CD14-positive monocyte (primary cell): Measurements from ENCODE around the gene LHFPL3. TPM values are rescaled to one million over a fixed set of nuclear protein-coding genes. Genes with fewer than 3 reads are reported as not detected.

Experiments
- DNase-seq, 3 donors: peaks; one replicate each; pipeline ENCODE4 v3.0.0-alpha.2; 2011 to 2022
- H2AFZ ChIP-seq: 2 replicates; pipeline ENCODE4 v1.6.0; 2012; ENCODE audit warnings: mild to moderate bottlenecking, low read depth, low read length, inconsistent platforms; ENCODE audit not compliant: insufficient read depth, poor library complexity, severe bottlenecking
- H3K27ac ChIP-seq, 2 donors: 1 replicate in 1 of 2; 2 replicates in 1 of 2; pipeline ENCODE4 v1.5.1; 2012 to 2013; ENCODE audit warnings: low read length in 2 of 2, control low read depth in 1 of 2, inconsistent platforms in 1 of 2, low read depth in 1 of 2, mild to moderate bottlenecking in 1 of 2
- H3K27me3 ChIP-seq, 2 donors: one replicate each; pipeline versions ENCODE4 v1.6.0 to v1.6.1; 2011 to 2013; ENCODE audit warnings: low read length in 2 of 2; ENCODE audit not compliant: control insufficient read depth in 2 of 2, insufficient read depth in 2 of 2
- H3K36me3 ChIP-seq, 2 donors: replicated peaks in 1 of 2; 1 replicate in 1 of 2; 2 replicates in 1 of 2; pipeline versions ENCODE4 v1.5.1 to v1.6.1; 2012 to 2013; ENCODE audit warnings: low read length in 2 of 2, control low read depth in 1 of 2, inconsistent platforms in 1 of 2, mild to moderate bottlenecking in 1 of 2; ENCODE audit not compliant: insufficient read depth in 2 of 2, control insufficient read depth in 1 of 2
- H3K4me1 ChIP-seq, 2 donors: 1 replicate in 1 of 2; 2 replicates in 1 of 2; pipeline versions ENCODE4 v1.5.1 to v1.6.1; 2012 to 2013; ENCODE audit warnings: low read length in 2 of 2, control low read depth in 1 of 2, inconsistent platforms in 1 of 2, mild to moderate bottlenecking in 1 of 2, moderate library complexity in 1 of 2; ENCODE audit not compliant: insufficient read depth in 2 of 2, control insufficient read depth in 1 of 2
- H3K4me2 ChIP-seq: replicated peaks from 2 replicates; pipeline ENCODE3; 2012; ENCODE audit warnings: low read length, moderate library complexity, mild to moderate bottlenecking; ENCODE audit not compliant: poor library complexity, severe bottlenecking; ENCODE audit errors: extremely low read depth
- H3K4me3 ChIP-seq, 3 experiments: fragments of 200-600 bp in 1 of 3; sonication (generic) in 1 of 3; replicated peaks in 1 of 3; 1 replicate in 2 of 3; 2 replicates in 1 of 3; pipeline ENCODE4 v1.5.1; 2011 to 2013; ENCODE audit warnings: low read length in 3 of 3, mild to moderate bottlenecking in 3 of 3, control low read depth in 2 of 3, low read depth in 2 of 3, inconsistent platforms in 1 of 3, moderate library complexity in 1 of 3
- H3K79me2 ChIP-seq: 2 replicates; pipeline ENCODE4 v1.6.0; 2012; ENCODE audit warnings: mild to moderate bottlenecking, control low read depth, inconsistent platforms, low read length, moderate library complexity; ENCODE audit not compliant: insufficient read depth
- H3K9ac ChIP-seq: 2 replicates; pipeline ENCODE4 v1.6.0; 2017; ENCODE audit warnings: low read length, mild to moderate bottlenecking; ENCODE audit not compliant: insufficient read depth, poor library complexity, severe bottlenecking
- H3K9me3 ChIP-seq, 2 donors: replicated peaks in 1 of 2; 1 replicate in 1 of 2; 2 replicates in 1 of 2; pipeline versions ENCODE4 v1.5.1 to v1.6.1; 2012 to 2013; ENCODE audit warnings: low read length in 2 of 2, control low read depth in 1 of 2; ENCODE audit not compliant: control insufficient read depth in 1 of 2, insufficient read depth in 1 of 2
- H4K20me1 ChIP-seq: 2 replicates; pipeline ENCODE4 v1.6.0; 2012; ENCODE audit warnings: mild to moderate bottlenecking, low read length, control low read depth, moderate library complexity; ENCODE audit not compliant: insufficient read depth
- H3K27ac Mint-ChIP-seq, 7 donors: one replicate each; pipeline ENCODE4 v1.8.0; 2020; ENCODE audit warnings: mild to moderate bottlenecking in 7 of 7, mixed read lengths in 7 of 7, moderate library complexity in 6 of 7, inconsistent platforms in 2 of 7
- H3K27me3 Mint-ChIP-seq, 3 donors: one replicate each; pipeline ENCODE4 v1.8.0; 2021 to 2022; ENCODE audit warnings: low read depth in 3 of 3, mild to moderate bottlenecking in 3 of 3, mixed read lengths in 3 of 3, moderate library complexity in 3 of 3, inconsistent platforms in 1 of 3
- H3K36me3 Mint-ChIP-seq, 2 donors: one replicate each; pipeline ENCODE4 v1.8.0; 2020; ENCODE audit warnings: mixed read lengths in 2 of 2, inconsistent platforms in 1 of 2, mild to moderate bottlenecking in 1 of 2
- H3K4me1 Mint-ChIP-seq: one replicate; pipeline ENCODE4 v1.8.0; 2020; ENCODE audit warnings: mild to moderate bottlenecking, mixed read lengths
- H3K4me3 Mint-ChIP-seq, 2 donors: one replicate each; pipeline ENCODE4 v1.8.0; 2020; ENCODE audit warnings: mild to moderate bottlenecking in 2 of 2, mixed read lengths in 2 of 2, moderate library complexity in 1 of 2
- H3K9me3 Mint-ChIP-seq, 7 donors: one replicate each; pipeline ENCODE4 v1.8.0; 2020 to 2022; ENCODE audit warnings: mixed read lengths in 7 of 7, mild to moderate bottlenecking in 6 of 7, moderate library complexity in 6 of 7, inconsistent platforms in 2 of 7
- WGBS: methylation state at CpG from one replicate; pipeline ENCODE4 v1.1.5; 2013; ENCODE audit warnings: missing lambda C conversion rate; ENCODE audit not compliant: insufficient coverage; 5-methylcytosine and 5-hydroxymethylcytosine counted together
- intact Hi-C, 2 donors: fragments of 100-400 bp; cut with micrococcal nuclease; formaldehyde crosslinking; loops; one replicate each; pipeline versions ENCODE4 v1.15.0 to v1.15.1; 2023
- polyA plus RNA-seq, 3 donors: library from polyadenylated mRNA; depleted of rRNA in 1 of 3; unstranded in 2 of 3; stranded (reverse) in 1 of 3; fragments of 300-500 nt in 2 of 3; fragments of >200 nt in 1 of 3; fragmentation: Illumina TruSeq in 2 of 3; gene quantifications; 1 replicate in 2 of 3; 2 replicates in 1 of 3; pipeline ENCODE4 v1.2.3, GENCODE V29; 2012 to 2021
- TF ChIP-seq, protein P1 (sequence below): fragments of 200-600 bp; IDR thresholded peaks from one replicate; pipeline ENCODE4 v1.8.0; 2022; ENCODE audit warnings: antibody characterized with exemption, mild to moderate bottlenecking

Gene LHFPL3
- polyA plus RNA-seq, 3 donors: not detected

- no peak overlapping the region for H3K4me2 ChIP-seq
- H3K9me3 Mint-ChIP-seq: peaks cover 4 to 19% (median 14%) of the 10 kb centered on the region in 7 donors
- peaks cover 0 to 2% of the 10 kb centered on the region in 2 donors for H3K4me1 ChIP-seq
- no peak overlapping the region for H3K4me3 Mint-ChIP-seq
- peaks cover 14% of the 10 kb centered on the region for H3K4me1 Mint-ChIP-seq
- H4K20me1 ChIP-seq: no peaks in the 10 kb centered on the region
- H3K27me3 Mint-ChIP-seq: peaks cover 0 to 8% (median 3%) of the 10 kb centered on the region in 3 donors
- TF ChIP-seq, protein P1, sequence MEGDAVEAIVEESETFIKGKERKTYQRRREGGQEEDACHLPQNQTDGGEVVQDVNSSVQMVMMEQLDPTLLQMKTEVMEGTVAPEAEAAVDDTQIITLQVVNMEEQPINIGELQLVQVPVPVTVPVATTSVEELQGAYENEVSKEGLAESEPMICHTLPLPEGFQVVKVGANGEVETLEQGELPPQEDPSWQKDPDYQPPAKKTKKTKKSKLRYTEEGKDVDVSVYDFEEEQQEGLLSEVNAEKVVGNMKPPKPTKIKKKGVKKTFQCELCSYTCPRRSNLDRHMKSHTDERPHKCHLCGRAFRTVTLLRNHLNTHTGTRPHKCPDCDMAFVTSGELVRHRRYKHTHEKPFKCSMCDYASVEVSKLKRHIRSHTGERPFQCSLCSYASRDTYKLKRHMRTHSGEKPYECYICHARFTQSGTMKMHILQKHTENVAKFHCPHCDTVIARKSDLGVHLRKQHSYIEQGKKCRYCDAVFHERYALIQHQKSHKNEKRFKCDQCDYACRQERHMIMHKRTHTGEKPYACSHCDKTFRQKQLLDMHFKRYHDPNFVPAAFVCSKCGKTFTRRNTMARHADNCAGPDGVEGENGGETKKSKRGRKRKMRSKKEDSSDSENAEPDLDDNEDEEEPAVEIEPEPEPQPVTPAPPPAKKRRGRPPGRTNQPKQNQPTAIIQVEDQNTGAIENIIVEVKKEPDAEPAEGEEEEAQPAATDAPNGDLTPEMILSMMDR: no peak
- H3K36me3 ChIP-seq: no peaks in the 10 kb centered on the region
- no peak overlapping the region for H3K9ac ChIP-seq
- DNase-seq: no peak
- no peak overlapping the region for H2AFZ ChIP-seq
- H3K27ac Mint-ChIP-seq: no peak overlapping the region
- intact Hi-C loops: no loop called here
- H3K27ac ChIP-seq: no peak overlapping the region
- H3K9me3 ChIP-seq: peaks cover 0 to 8% of the 10 kb centered on the region in 2 donors
- no peaks in the 10 kb centered on the region for H3K79me2 ChIP-seq
- 28% methylated on average over 5 of the region's 5 CpGs for WGBS
- no peaks in the 10 kb centered on the region for H3K36me3 Mint-ChIP-seq
- H3K4me3 ChIP-seq: no peak overlapping the region
- H3K27me3 ChIP-seq: no peaks in the 10 kb centered on the region
Measured at GRCh38 chr7:104861729-104862390, 533.5 kb downstream of the LHFPL3 start.

DNA sequence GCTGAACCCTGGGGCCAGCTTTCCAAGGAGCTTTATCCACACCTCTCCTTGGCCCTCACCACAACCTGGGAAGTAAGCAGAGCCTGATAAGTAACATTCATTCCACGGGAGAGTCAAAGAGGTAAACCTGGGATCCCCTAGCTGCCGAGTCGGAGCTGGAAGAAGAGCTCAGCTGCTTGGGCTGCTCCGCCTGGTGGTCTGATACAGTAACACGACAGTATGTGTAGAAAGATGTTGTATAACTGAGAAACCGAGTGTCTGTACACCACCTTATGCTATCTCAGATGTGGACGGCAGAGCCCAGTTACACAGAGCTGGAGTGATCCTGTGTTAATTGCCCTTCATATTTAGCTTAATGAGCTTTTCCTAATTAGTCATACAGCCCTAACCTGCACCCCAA lies 534.3 kb downstream of the LHFPL3 start:
- H3K4me1 ChIP-seq: peaks cover 0 to under 1% of the 10 kb centered on the region in 2 donors
- H3K27me3 ChIP-seq: no peaks in the 10 kb centered on the region
- TF ChIP-seq, protein P1: no peak
- intact Hi-C loops: no loop called here
- Mint-ChIP-seq H3K4me3 (no peak overlapping the region), H3K9me3 (peaks cover 4 to 19% (median 14%) of the 10 kb centered on the region in 7 donors), H3K4me1 (peaks cover 11% of the 10 kb centered on the region), H3K36me3 (no peaks in the 10 kb centered on the region), H3K27me3 (peaks cover 0 to 9% (median 3%) of the 10 kb centered on the region in 3 donors), H3K27ac (peak overlapping the region in 1 of 7 donors; percentile 16)
- H3K4me2 ChIP-seq: no peak overlapping the region
- no peaks in the 10 kb centered on the region for H3K36me3 ChIP-seq
- no peak overlapping the region for H2AFZ ChIP-seq
- H3K27ac ChIP-seq: no peak overlapping the region
- H4K20me1 ChIP-seq: no peaks in the 10 kb centered on the region
- WGBS: 80% methylated on average over 3 of the region's 7 CpGs
- no peaks in the 10 kb centered on the region for H3K79me2 ChIP-seq
- H3K9me3 ChIP-seq: peaks cover 0 to 8% of the 10 kb centered on the region in 2 donors
- H3K4me3 ChIP-seq: no peak overlapping the region
- H3K9ac ChIP-seq: no peak overlapping the region
- no peak for DNase-seq
